Activated T-cell treated with anti-CD3 and anti-CD28 coated beads, Interleukin-2, amount 50 U/mL, for 24 hours (primary cell): ENCODE results near the gene SMARCAD1.

ENCODE experiments used
- DNase-seq: peaks from one replicate; pipeline ENCODE4 v3.0.0-alpha.2; 2020
- H3K27ac Mint-ChIP-seq: 2 replicates; pipeline ENCODE4 v1.8.0; 2020; ENCODE audit warnings: mild to moderate bottlenecking, mixed read lengths
- H3K27me3 Mint-ChIP-seq: 2 replicates; pipeline ENCODE4 v1.8.0; 2020; ENCODE audit warnings: mixed read lengths
- H3K36me3 Mint-ChIP-seq: 2 replicates; pipeline ENCODE4 v1.8.0; 2020; ENCODE audit warnings: low read depth, mixed read lengths
- H3K4me1 Mint-ChIP-seq: 2 replicates; pipeline ENCODE4 v1.8.0; 2020; ENCODE audit warnings: low read depth, mixed read lengths
- H3K4me3 Mint-ChIP-seq: 2 replicates; pipeline ENCODE4 v1.8.0; 2020; ENCODE audit warnings: mild to moderate bottlenecking, moderate library complexity, mixed read lengths
- H3K9me3 Mint-ChIP-seq: 2 replicates; pipeline ENCODE4 v1.8.0; 2020; ENCODE audit warnings: mixed read lengths

Gene SMARCAD1, protein sequence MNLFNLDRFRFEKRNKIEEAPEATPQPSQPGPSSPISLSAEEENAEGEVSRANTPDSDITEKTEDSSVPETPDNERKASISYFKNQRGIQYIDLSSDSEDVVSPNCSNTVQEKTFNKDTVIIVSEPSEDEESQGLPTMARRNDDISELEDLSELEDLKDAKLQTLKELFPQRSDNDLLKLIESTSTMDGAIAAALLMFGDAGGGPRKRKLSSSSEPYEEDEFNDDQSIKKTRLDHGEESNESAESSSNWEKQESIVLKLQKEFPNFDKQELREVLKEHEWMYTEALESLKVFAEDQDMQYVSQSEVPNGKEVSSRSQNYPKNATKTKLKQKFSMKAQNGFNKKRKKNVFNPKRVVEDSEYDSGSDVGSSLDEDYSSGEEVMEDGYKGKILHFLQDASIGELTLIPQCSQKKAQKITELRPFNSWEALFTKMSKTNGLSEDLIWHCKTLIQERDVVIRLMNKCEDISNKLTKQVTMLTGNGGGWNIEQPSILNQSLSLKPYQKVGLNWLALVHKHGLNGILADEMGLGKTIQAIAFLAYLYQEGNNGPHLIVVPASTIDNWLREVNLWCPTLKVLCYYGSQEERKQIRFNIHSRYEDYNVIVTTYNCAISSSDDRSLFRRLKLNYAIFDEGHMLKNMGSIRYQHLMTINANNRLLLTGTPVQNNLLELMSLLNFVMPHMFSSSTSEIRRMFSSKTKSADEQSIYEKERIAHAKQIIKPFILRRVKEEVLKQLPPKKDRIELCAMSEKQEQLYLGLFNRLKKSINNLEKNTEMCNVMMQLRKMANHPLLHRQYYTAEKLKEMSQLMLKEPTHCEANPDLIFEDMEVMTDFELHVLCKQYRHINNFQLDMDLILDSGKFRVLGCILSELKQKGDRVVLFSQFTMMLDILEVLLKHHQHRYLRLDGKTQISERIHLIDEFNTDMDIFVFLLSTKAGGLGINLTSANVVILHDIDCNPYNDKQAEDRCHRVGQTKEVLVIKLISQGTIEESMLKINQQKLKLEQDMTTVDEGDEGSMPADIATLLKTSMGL

DNA sequence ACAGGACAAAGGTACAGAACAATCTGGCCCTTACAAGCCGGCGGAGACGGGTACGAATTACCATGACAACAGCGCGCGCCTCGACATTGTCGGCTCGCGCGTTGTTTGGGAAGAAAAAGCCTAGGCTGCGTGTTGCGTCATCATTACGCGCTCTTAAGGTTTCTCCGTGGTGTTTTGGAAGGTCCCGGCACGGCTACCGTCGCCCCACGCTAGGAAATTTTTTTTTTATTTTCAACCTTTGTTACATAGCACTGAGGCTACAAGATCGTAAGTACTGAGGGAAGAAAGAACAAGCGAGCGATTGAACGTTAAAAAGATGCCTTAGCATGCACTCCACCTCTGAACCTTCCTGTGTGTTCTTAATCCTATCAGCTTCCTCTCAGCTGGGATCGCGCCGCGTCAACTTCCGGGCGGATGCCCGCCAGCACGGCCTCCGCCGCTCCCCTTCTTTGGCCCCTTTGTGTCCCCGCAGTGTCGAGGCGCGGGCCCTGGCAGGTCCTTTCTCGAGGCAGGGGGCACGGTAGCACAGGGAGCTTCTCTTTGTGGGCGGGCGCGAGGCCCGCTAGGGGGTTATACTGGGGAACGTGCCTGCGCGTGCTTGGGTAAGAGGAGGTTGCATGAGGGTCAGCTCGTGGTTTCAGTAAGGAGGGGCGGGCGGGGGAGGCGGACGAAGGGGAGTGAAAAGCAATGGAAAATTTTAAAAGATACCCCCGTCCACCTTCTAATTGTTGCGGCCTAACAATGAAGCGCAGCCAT lies at the start of gene SMARCAD1:
TSS of gene SMARCAD1 (plus strand) at position 397 of the 756 bp plus-strand sequence. CDS start 530 bp downstream, outside the sequence.
- peak within 1 kb of the TSS; percentile 100 for H3K27ac Mint-ChIP-seq
- H3K9me3 Mint-ChIP-seq: no peaks in the 10 kb centered on the region
- peak within 1 kb of the TSS; percentile 99 for H3K4me3 Mint-ChIP-seq
- peaks cover 8% of the 10 kb centered on the region for H3K27me3 Mint-ChIP-seq
- DNase-seq: peak; percentile 88
- H3K4me1 Mint-ChIP-seq: peaks cover 35% of the 10 kb centered on the region
- H3K36me3 Mint-ChIP-seq: peaks cover 49% of the 10 kb centered on the region

DNA sequence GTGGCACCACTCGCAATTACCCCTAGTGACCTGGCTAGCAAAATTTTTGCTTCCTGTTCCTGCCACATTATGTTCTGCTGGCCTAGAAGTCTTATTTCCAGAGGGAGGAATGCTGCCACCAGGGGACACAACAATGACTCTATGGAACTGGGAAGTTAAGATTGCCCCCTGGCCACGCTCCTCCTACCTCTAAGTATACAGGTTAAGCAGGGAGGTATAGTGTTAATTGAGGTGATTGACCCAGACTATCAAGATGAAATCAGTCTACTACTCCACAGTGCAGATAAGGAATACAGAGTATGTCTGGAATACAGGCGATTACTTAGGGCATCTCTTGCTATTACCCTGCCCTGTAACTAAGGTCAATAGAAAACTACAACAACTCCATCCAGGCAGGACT lies 48.8 kb upstream of the SMARCAD1 start:
- no peak overlapping the region for H3K27ac Mint-ChIP-seq
- no peaks in the 10 kb centered on the region for H3K36me3 Mint-ChIP-seq
- no peak overlapping the region for H3K4me3 Mint-ChIP-seq
- DNase-seq: no peak
- H3K4me1 Mint-ChIP-seq: peaks cover 3% of the 10 kb centered on the region
- H3K9me3 Mint-ChIP-seq: peaks cover 3% of the 10 kb centered on the region
- peaks cover 6% of the 10 kb centered on the region for H3K27me3 Mint-ChIP-seq

DNA sequence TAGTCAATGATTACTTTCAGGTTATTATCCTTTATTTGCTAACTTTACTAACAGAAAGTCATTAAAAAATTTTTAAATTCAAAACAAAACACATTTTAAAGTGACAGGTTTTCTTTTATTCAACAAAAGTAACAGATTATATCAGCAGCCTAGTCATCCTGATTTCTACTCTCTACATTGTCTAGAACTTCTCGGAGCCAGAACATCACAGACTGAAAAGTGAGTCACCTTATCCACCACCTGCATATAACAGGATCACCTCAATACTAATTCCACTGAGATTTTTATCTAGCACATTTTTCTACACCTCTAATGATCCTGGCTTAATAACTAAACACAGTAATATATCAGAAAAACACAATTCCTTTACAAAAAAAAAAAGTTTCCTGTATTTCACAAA lies 47.9 kb upstream of the SMARCAD1 start:
- peaks cover 3% of the 10 kb centered on the region for H3K9me3 Mint-ChIP-seq
- peaks cover 6% of the 10 kb centered on the region for H3K27me3 Mint-ChIP-seq
- no peak for DNase-seq
- no peak overlapping the region for H3K4me3 Mint-ChIP-seq
- peaks cover 3% of the 10 kb centered on the region for H3K4me1 Mint-ChIP-seq
- H3K36me3 Mint-ChIP-seq: no peaks in the 10 kb centered on the region
- no peak overlapping the region for H3K27ac Mint-ChIP-seq

GRCh38 chr4:94160774-94161173 lies 46.9 kb upstream of the SMARCAD1 start:
- Mint-ChIP-seq H3K4me1 (peaks cover 3% of the 10 kb centered on the region), H3K27ac (no peak overlapping the region), H3K36me3 (no peaks in the 10 kb centered on the region), H3K4me3 (no peak overlapping the region), H3K27me3 (peaks cover 6% of the 10 kb centered on the region), H3K9me3 (peaks cover 3% of the 10 kb centered on the region)
- DNase-seq: no peak

DNA sequence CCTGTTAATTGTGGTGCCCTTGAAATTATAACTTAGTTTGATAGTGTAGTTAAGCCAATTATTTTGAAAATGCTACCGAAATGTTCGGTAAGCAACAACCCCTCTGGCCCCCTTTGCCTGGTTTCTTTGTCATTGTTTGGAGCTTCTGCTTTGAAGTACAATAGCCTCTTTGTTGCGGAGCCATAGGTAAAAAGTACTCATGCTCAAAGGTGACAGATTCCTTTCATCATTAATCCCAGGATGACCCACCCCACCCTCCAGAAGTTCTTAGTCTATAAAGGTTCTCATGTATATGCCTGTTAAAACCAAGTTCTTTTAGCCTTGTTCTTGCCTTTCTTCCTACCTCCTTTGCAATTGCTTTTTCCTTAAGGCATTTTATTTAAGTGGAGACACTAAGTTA lies 42.4 kb upstream of the SMARCAD1 start:
- H3K36me3 Mint-ChIP-seq: no peaks in the 10 kb centered on the region
- no peak for DNase-seq
- no peak overlapping the region for H3K4me3 Mint-ChIP-seq
- no peak overlapping the region for H3K27ac Mint-ChIP-seq
- peaks cover 3% of the 10 kb centered on the region for H3K4me1 Mint-ChIP-seq
- no peaks in the 10 kb centered on the region for H3K27me3 Mint-ChIP-seq
- no peaks in the 10 kb centered on the region for H3K9me3 Mint-ChIP-seq

- Mint-ChIP-seq H3K9me3 (peaks cover 4% of the 10 kb centered on the region), H3K27me3 (peaks cover 12% of the 10 kb centered on the region), H3K36me3 (no peaks in the 10 kb centered on the region), H3K4me1 (no peaks in the 10 kb centered on the region), H3K27ac (no peak overlapping the region), H3K4me3 (no peak overlapping the region)
- DNase-seq: no peak
These were observed 39.3 kb upstream of the SMARCAD1 start for GRCh38 chr4:94168321-94168720.

DNA sequence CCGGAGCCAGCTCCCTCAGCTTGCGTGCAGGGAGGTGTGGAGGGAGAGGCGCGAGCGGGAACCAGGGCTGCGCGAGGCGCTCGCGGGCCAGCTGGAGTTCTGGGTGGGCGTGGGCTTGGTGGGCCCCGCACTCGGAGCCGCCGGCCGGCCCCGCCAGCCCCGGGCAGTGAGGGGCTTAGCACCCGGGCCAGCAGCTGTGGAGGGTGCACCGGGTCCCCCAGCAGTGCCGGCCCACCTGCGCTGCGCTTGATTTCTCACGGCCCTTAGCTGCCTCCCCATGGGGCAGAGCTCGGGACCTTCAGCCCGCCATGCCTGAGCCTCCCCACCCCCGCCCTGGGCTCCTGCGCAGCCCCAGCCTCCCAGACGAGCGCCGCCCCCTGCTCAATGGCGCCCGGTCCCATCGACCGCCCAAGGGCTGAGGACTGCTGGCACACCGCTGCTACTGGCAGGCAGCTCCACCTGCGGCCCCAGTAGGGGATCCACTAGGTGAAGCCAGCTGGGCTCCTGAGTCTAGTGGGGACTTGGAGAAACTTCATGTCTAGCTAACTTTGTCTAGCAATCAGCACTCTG lies 37.8 kb upstream of the SMARCAD1 start:
- Mint-ChIP-seq H3K4me3 (no peak overlapping the region), H3K27me3 (peaks cover 12% of the 10 kb centered on the region), H3K27ac (no peak overlapping the region), H3K9me3 (peaks cover 4% of the 10 kb centered on the region), H3K36me3 (no peaks in the 10 kb centered on the region), H3K4me1 (no peaks in the 10 kb centered on the region)
- DNase-seq: no peak

DNA sequence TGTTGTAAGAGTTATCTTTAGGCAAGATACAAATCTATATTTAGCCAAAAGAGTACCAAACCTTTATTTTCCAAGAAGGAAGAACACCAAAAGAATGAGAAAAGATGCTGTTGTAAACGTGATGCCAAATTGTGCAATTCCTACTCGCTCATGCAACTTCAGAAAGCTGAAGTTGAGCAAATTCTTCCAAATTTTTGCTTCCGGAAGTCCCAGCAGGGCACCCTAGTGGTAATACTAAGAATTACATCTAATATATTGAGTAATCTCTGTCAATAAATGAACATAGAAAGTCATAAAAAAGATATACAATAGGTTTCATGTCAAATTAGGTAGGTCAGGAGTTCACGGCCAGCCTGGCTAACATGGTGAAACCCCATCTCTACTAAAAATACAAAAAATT lies 36.0 kb upstream of the SMARCAD1 start:
- H3K27me3 Mint-ChIP-seq: peaks cover 19% of the 10 kb centered on the region
- DNase-seq: no peak
- no peak overlapping the region for H3K4me3 Mint-ChIP-seq

DNA sequence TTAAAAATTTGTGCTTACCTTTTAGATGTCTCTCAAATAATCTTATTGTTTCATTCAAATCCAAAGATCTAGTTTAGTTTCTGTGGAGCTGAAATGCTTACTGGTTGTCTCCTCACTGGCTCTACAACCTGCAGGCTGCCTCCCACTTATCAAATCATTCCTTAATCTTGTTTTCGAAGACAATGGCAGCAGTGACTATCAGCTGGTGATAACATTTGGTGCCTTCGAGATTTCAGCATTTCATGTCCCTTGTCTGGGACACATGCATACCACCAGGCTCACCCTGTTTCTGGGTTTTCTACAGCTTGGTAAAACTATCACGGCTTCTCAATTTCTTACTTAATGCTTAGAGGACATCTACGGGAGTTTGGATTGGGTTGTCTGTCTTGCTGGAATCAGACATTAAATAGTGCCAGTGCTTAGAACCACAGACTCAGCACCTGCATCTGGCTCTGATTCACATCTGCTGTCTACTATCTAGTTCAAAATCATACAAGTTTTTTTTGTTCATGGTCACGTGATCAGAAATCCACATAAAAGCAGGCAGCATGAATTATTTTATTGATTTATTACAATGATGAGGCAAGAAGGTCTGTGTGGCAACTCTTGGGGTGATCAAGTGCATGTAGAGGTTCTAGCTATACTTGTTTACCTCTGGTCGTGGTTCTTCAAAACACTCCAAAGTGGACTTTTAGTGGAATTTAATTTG lies 32.0 kb upstream of the SMARCAD1 start:
- Mint-ChIP-seq H3K36me3 (no peaks in the 10 kb centered on the region), H3K4me3 (no peak overlapping the region), H3K27ac (no peak overlapping the region), H3K4me1 (no peaks in the 10 kb centered on the region), H3K27me3 (peaks cover 34% of the 10 kb centered on the region), H3K9me3 (no peaks in the 10 kb centered on the region)
- DNase-seq: no peak

More for the DNA sequence above, 36.0 kb upstream of the SMARCAD1 start:
- no peak overlapping the region for H3K27ac Mint-ChIP-seq
- H3K9me3 Mint-ChIP-seq: peaks cover 4% of the 10 kb centered on the region
- H3K4me1 Mint-ChIP-seq: no peaks in the 10 kb centered on the region
- H3K36me3 Mint-ChIP-seq: no peaks in the 10 kb centered on the region

GRCh38 chr4:94177822-94178221 lies 29.8 kb upstream of the SMARCAD1 start:
- DNase-seq: no peak
- Mint-ChIP-seq H3K4me1 (no peaks in the 10 kb centered on the region), H3K36me3 (no peaks in the 10 kb centered on the region), H3K27ac (no peak overlapping the region), H3K9me3 (no peaks in the 10 kb centered on the region), H3K27me3 (peaks cover 31% of the 10 kb centered on the region), H3K4me3 (no peak overlapping the region)

- DNase-seq: no peak
- no peak overlapping the region for H3K27ac Mint-ChIP-seq
- no peaks in the 10 kb centered on the region for H3K4me1 Mint-ChIP-seq
- H3K9me3 Mint-ChIP-seq: no peaks in the 10 kb centered on the region
- no peaks in the 10 kb centered on the region for H3K36me3 Mint-ChIP-seq
- no peak overlapping the region for H3K4me3 Mint-ChIP-seq
- H3K27me3 Mint-ChIP-seq: peaks cover 28% of the 10 kb centered on the region
These were observed 25.9 kb upstream of the SMARCAD1 start for GRCh38 chr4:94181815-94182214.

- Mint-ChIP-seq H3K9me3 (no peaks in the 10 kb centered on the region), H3K4me3 (no peak overlapping the region), H3K27me3 (peaks cover 20% of the 10 kb centered on the region), H3K4me1 (peaks cover 4% of the 10 kb centered on the region), H3K27ac (no peak overlapping the region), H3K36me3 (peaks cover 4% of the 10 kb centered on the region)
- DNase-seq: no peak
These were observed 4.9 kb upstream of the SMARCAD1 start for GRCh38 chr4:94202769-94203168.

GRCh38 chr4:94208266-94208665 lies 601 bp downstream of the SMARCAD1 start:
- H3K4me1 Mint-ChIP-seq: peaks cover 37% of the 10 kb centered on the region
- H3K27me3 Mint-ChIP-seq: peaks cover 6% of the 10 kb centered on the region

More at GRCh38 chr4:94208266-94208665, 601 bp downstream of the SMARCAD1 start:
- no peaks in the 10 kb centered on the region for H3K9me3 Mint-ChIP-seq
- peak overlapping the region; percentile 100 for H3K27ac Mint-ChIP-seq
- DNase-seq: no peak
- H3K36me3 Mint-ChIP-seq: peaks cover 55% of the 10 kb centered on the region
- H3K4me3 Mint-ChIP-seq: peak overlapping the region; percentile 99
